GM21390 (cell line): Measurements from ENCODE around the gene MT1G.
"Not testable (repeated sequence)": the region's sequence is repeated elsewhere in the genome, so short reads cannot be mapped to it uniquely, and the experiment has no call there.

Experiments
- ATAC-seq: cut with Tn5 transposase; IDR thresholded peaks from one replicate; pipeline ENCODE4 v1.9.1; 2021; ENCODE audit not compliant: unreplicated experiment

The MT1G gene

GRCh38 chr16:56637814-56638750 is 29.8 kb downstream of the MT1G start, which contains the start of gene MT1A:
Gene MT1A (plus strand): TSS chr16:56638666. CDS start chr16:56638739, 73 bp downstream.
- ATAC-seq: no peak

GRCh38 chr16:56636616-56637413 is 31.1 kb downstream of the MT1G start:
- no peak for ATAC-seq

GRCh38 chr16:56635441-56635967 is 32.4 kb downstream of the MT1G start:
- no peak for ATAC-seq

- ATAC-seq: no peak
These were observed 33.0 kb downstream of the MT1G start for GRCh38 chr16:56634715-56635440.

- ATAC-seq: no peak
These were observed 34.3 kb downstream of the MT1G start for GRCh38 chr16:56633535-56633934.

- ATAC-seq: no peak
These were observed 35.0 kb downstream of the MT1G start for GRCh38 chr16:56632848-56633365.

GRCh38 chr16:56632156-56632847 is 35.6 kb downstream of the MT1G start, which contains the start of gene MT1M:
Gene MT1M (plus strand): TSS chr16:56632659. CDS start chr16:56632732, 73 bp downstream.
- no peak for ATAC-seq

GRCh38 chr16:56631832-56632155 is 36.1 kb downstream of the MT1G start:
- no peak for ATAC-seq

GRCh38 chr16:56631197-56631596 is 36.7 kb downstream of the MT1G start:
- no peak for ATAC-seq

GRCh38 chr16:56630134-56630533 is 37.7 kb downstream of the MT1G start:
- peak; percentile 78 for ATAC-seq

GRCh38 chr16:56629531-56629930 is 38.3 kb downstream of the MT1G start:
- no peak for ATAC-seq

GRCh38 chr16:56628486-56629350 is 39.1 kb downstream of the MT1G start:
- ATAC-seq: no peak

GRCh38 chr16:56626685-56627084 is 41.2 kb downstream of the MT1G start:
- ATAC-seq: no peak

- ATAC-seq: no peak
These were observed 41.8 kb downstream of the MT1G start for GRCh38 chr16:56625943-56626654.

GRCh38 chr16:56625140-56625942 is 42.5 kb downstream of the MT1G start, which contains the start of gene MT1E:
Gene MT1E (plus strand): TSS chr16:56625781. CDS start chr16:56625852, 71 bp downstream.
- ATAC-seq: peak; percentile 52

GRCh38 chr16:56623637-56624036 is 44.2 kb downstream of the MT1G start:
- no peak for ATAC-seq

- ATAC-seq: not testable (repeated sequence)
These were observed 44.7 kb downstream of the MT1G start for GRCh38 chr16:56623184-56623583.
